ELR (cell line): ENCODE results near the gene KHDRBS2.

Source experiments
- DNase-seq: peaks from one replicate; pipeline ENCODE4 v3.0.0-alpha.2; 2015; ENCODE audit warnings: low read depth

The KHDRBS2 gene

GRCh38 chr6:62174548-62174947, 111.5 kb downstream of the KHDRBS2 start:
- no peak for DNase-seq

GRCh38 chr6:62167736-62168135, 118.3 kb downstream of the KHDRBS2 start:
- no peak for DNase-seq

GRCh38 chr6:62162858-62163257, 123.2 kb downstream of the KHDRBS2 start:
- DNase-seq = no peak

DNA sequence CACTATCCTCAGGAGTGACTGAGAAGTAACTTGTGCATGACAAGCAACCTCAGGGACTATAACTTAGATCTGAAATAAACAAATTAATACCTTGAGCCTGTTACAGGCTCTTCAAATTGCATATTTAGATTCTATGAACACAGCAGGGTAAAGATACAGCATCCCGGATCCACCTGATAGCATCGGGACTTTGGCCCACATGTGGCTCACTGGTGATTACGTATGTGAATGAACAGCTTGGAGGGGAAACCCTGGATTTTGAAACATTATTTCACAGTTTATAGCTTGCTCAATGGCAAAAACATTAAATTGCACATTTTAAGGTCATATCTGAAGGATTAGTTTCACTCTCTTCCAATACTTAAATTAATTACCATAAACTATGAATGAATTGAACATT, 133.2 kb downstream of the KHDRBS2 start:
- DNase-seq = no peak

GRCh38 chr6:62150048-62150663, 135.9 kb downstream of the KHDRBS2 start:
- DNase-seq = peak; percentile 29

- DNase-seq = no peak
These were observed 138.8 kb downstream of the KHDRBS2 start for GRCh38 chr6:62146954-62147853.

DNA sequence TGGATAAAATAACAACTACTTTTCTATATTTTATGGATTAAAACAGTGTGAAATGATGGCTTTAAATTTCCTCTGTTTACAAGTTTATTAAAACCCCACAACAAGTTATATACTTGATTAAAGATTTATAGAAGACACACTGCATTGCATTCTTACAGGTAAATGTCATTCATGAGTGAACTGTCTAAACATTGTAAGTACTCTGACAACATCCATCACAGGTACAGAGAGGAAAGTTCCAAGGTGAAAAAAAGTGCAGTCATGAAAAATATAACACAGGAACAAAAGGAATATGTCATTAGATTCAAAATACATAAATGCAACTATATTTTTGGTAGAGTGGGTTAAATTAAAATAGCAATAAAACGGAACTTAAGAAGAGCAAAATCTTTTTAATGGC, 156.9 kb downstream of the KHDRBS2 start:
- DNase-seq = no peak

- no peak for DNase-seq
These were observed 166.6 kb downstream of the KHDRBS2 start for GRCh38 chr6:62119401-62119800.

DNA sequence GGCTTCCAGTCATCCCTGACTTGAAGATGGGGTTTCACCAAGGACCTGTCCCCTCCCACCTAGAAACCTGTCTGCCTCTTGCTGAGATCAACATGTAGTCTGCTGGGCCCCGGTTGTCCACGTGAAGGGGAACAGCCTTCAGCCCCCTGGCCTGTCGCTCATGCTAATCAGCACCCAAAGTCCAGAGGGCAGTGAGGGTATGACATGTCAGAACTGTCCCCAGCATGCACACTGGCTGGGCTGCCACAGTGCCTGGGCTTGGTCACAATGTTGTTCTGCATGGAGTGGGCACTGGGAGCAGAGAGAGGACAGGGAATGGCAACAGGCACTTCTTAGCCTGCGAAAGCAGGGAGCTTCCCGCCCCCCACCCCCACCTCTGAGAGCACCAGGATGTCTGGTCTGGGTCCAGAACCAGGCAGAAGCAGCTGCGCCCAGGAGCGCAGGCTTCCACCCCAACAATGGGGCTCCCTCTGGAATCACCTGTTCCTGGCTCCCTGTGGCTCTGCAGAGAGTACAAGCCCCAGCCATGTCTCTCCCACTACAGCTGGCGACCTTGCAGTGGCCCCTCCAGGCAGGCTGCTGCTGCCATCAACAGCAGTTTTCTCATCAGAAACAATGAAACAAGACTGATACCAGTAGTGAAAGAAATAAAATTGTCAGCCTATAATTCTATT, 182.7 kb downstream of the KHDRBS2 start:
- no peak for DNase-seq

DNA sequence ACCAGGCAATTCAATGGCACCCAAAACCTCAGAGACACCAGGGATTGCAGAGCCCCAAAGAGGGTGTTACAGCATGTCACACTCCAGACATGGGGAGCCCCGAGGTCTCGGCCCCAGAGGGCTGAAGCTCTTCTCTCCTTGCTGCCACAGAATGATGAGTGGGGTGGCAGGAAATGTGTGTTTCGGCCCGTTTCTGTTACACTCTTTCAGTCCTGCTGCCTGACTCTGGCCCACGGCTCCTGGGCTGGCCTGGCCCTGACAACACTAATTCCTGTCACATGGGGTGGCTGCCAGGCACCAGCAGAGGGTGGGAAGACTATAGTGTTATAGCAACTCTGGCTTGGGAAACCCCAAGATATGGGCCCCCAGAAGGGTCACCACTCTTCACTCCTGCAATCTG, 183.6 kb downstream of the KHDRBS2 start:
- no peak for DNase-seq

DNA sequence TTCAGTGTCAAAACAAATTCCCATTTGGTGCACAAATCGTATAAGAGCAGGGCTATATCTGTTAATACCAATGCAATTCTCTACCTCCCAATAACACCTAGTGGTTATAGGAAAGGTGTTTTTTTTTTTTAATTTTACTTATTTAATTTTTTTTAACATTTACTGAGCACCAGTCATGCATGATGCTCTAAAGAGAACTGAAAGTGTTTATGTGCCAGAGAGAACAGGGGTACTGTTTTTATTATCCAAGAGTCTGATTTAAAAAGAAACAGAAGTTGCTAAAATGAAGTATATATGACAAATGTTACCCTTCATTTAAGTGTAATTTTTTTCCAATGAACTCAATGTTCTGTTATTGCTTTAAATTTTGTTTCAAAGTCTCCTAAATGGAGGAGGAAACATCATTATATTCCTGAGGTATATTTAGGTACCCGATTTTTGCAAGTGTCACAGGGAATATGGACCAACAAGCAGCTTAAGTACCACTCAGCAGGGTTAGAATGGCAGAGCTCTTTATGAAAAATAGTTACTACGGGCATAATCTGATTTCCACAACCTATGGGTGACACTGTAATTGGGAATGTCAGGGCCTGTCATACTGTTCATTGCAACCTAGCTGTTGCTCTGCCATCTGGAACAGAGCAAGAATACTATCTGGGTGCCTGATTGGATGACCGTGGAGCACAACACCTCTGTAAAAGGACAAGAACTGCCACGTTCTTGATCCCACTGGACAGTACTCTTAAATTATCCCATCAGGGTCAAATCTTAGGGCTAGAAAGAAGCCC, 195.4 kb downstream of the KHDRBS2 start:
- DNase-seq = no peak

DNA sequence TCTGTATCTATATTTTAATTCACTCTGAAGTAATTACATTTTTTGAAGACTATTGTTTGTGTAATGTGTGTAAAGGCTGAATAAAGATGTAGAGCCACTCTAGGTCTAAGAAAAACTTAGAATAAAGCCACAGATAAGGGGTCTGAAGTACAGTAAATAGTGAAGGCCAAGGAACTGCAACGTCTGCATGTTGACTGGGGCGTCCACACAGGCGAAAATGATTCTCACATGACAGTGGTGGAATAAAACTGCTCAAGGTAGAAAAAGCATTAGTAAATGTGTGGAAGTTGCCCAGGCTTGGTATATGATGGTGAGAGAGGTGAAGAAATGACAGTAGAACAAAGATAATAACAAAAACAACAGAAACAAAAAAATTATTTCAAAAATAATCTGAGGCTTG, 196.2 kb downstream of the KHDRBS2 start:
- no peak for DNase-seq

- no peak for DNase-seq
These were observed 200.0 kb downstream of the KHDRBS2 start for GRCh38 chr6:62086047-62086446.

GRCh38 chr6:62075869-62076268, 210.2 kb downstream of the KHDRBS2 start:
- DNase-seq = no peak

DNA sequence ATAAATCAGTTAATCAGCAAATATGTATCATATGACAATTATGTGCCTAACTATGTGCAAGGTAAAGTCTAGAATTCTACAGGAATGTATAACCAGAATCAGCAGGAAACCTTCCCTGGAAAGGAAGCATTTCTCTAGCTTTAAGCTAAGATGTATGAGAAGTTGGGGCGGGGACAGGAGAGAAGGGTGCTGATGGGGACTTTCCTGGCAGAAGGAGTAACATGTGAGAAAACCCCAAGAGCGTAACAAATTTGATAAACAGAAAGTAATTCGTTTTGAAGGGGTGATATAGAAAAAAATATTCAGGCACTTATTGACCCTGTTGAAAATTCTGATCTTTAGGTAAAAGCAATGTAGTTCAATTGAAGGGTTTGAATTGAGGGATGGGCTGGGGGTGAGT, 226.1 kb downstream of the KHDRBS2 start:
- DNase-seq = no peak

DNA sequence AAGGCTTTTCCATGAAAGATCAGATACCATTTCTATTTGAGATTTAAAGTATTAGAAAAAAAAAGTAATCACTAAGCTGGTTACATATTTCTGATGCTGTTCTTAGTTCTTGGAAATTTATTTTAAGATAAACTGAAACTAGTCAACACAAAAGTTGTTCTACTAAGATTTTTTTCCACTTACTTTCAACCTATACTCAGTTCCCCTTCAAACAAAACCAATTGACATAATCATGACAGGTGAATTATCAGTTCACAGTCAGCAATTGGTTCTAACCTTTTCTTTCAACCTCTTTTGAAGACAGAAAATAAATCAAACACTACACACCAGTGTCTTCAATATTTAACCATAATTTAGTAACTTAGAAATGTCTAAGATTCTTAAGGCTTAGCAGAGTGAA, 228.7 kb downstream of the KHDRBS2 start:
- DNase-seq = no peak

GRCh38 chr6:62045502-62045901, 240.5 kb downstream of the KHDRBS2 start:
- DNase-seq = no peak

DNA sequence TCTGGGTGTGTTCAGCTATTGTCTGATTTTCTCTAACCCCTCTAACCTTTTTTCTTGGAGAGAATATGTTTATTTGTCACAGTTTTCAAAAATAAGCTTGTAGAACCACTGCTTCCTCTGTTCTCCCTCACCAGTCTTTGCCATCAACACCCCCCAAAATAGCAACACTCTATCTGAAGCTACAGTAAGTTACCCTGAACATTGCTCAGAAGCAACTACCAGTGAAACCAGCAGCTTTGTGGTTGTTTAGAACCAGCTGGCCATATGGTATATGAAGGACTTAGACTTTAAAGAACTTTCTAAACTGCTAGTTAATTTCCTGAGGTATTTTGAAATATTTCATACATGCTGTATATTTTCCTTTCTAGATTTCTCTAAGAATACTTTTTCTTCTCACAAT, 242.9 kb downstream of the KHDRBS2 start:
- no peak for DNase-seq

GRCh38 chr6:62042429-62042828, 243.6 kb downstream of the KHDRBS2 start:
- DNase-seq = no peak

GRCh38 chr6:62039605-62040004, 246.4 kb downstream of the KHDRBS2 start:
- no peak for DNase-seq

DNA sequence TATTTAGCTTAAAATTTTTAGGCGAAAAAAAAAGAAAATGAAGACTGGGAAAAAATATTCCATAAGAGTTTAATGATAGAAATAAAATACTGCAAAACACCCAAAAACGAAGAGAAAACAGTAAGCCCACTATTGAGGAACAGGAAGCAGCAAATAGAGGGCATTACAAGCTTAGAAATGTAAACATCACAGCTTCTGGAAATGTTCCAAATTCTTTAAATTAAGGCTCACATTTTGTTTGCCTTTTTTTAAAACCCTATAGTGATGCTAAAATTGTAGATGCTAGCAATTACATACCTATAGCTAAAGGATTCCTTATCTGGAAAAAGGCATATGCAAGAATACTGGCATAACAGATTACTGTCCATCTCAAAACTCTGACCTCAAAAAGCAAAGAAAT, 248.6 kb downstream of the KHDRBS2 start:
- no peak for DNase-seq

DNA sequence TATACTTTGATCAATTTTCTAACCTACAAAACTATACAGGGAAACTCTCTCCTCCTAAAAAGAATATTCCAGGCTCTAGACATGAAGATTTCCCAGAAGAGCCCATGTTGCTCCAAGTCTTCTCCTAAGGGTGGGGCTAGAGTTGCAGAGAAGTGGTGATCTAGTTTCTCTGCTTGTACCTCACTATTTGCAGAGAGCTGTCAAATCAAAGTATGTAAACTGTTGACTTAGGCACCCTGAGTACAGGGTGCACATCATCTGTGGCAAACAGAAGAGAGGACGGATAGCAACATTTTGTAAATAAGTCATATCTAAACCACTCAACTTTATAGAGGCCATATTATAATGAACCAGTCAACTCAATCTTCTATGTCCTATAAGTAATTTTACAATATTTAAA, 250.1 kb downstream of the KHDRBS2 start:
- DNase-seq = no peak
